H1 (cell line): ENCODE measurements around the gene RNF44. TPM values are rescaled to one million over a fixed set of nuclear protein-coding genes. Genes with fewer than 3 reads are reported as not detected.
A peak's percentile ranks its signal among the peaks of the same experiment; 100 is the strongest.

ENCODE experiments used
- CTCF ChIA-PET: fragments of 300-600 bp; sonication (Branson Sonifier 250); formaldehyde crosslinking; loops from one replicate; lab custom pipeline; 2021; ENCODE audit not compliant: partially characterized antibody; lab: Charles Lee
- POLR2A ChIA-PET: fragments of 300-600 bp; sonication (Branson Sonifier 250); formaldehyde crosslinking; loops from one replicate; lab custom pipeline; 2021; ENCODE audit warnings: inconsistent platforms; ENCODE audit not compliant: partially characterized antibody; lab: Charles Lee
- DNase-seq, 2 experiments: peaks; one replicate each; pipeline versions ENCODE4 v3.0.0 to v3.0.0-alpha.2; 2010 to 2022; ENCODE audit warnings: low spot score in 2 of 2, low read depth in 1 of 2, mixed read lengths in 1 of 2
- FAIRE-seq: peaks from 2 replicates; lab custom pipeline; 2011; peaks lifted over from hg19 to GRCh38; lab: Jason Lieb, UNC
- H2AFZ ChIP-seq: 2 replicates; pipeline ENCODE4 v1.8.1; 2012; ENCODE audit warnings: low read length, inconsistent platforms
- H2AK5ac ChIP-seq: 2 replicates; pipeline ENCODE4 v1.6.1; 2013; ENCODE audit warnings: low read depth, low read length
- H2BK120ac ChIP-seq: replicated peaks from 2 replicates; pipeline ENCODE3; 2013; ENCODE audit warnings: low read depth, low read length, inconsistent platforms
- H2BK12ac ChIP-seq: 2 replicates; pipeline ENCODE4 v1.6.1; 2013; ENCODE audit warnings: low read depth, low read length
- H2BK15ac ChIP-seq: 2 replicates; pipeline ENCODE4 v1.6.1; 2013; ENCODE audit warnings: low read length
- H2BK20ac ChIP-seq: 2 replicates; pipeline ENCODE4 v1.6.1; 2013; ENCODE audit warnings: low read length
- H2BK5ac ChIP-seq: 2 replicates; pipeline ENCODE4 v1.6.1; 2013; ENCODE audit warnings: low read depth, low read length
- H3K14ac ChIP-seq: 2 replicates; pipeline ENCODE4 v1.6.1; 2013; ENCODE audit warnings: inconsistent platforms; ENCODE audit not compliant: insufficient read length
- H3K18ac ChIP-seq: 2 replicates; pipeline ENCODE4 v1.6.1; 2013; ENCODE audit warnings: low read length; ENCODE audit errors: extremely low read depth
- H3K23ac ChIP-seq: 2 replicates; pipeline ENCODE4 v1.6.1; 2013; ENCODE audit warnings: inconsistent platforms; ENCODE audit not compliant: insufficient read length
- H3K23me2 ChIP-seq: 2 replicates; pipeline ENCODE4 v1.6.1; 2013; ENCODE audit warnings: low read depth, low read length
- H3K27ac ChIP-seq: 2 replicates; pipeline ENCODE4 v1.6.1; 2011; ENCODE audit warnings: low read depth, low read length, inconsistent platforms
- H3K27me3 ChIP-seq, 4 experiments: replicated peaks in 1 of 4; 1 replicate in 1 of 4; 2 replicates in 3 of 4; pipeline versions ENCODE4 v1.6.1 to v1.8.1; 2011 to 2013; ENCODE audit warnings: low read length in 3 of 4, mild to moderate bottlenecking in 3 of 4, inconsistent platforms in 2 of 4, mixed read lengths in 2 of 4, moderate library complexity in 1 of 4; ENCODE audit not compliant: control insufficient read depth in 3 of 4, insufficient read depth in 3 of 4; ENCODE audit errors: extremely low read depth in 1 of 4
- H3K36me3 ChIP-seq, 4 experiments: 2 replicates each; pipeline versions ENCODE4 v1.6.1 to v1.8.1; 2011 to 2013; ENCODE audit warnings: mild to moderate bottlenecking in 4 of 4, low read length in 3 of 4, moderate library complexity in 2 of 4, control low read depth in 1 of 4, inconsistent platforms in 1 of 4; ENCODE audit not compliant: insufficient read depth in 4 of 4, control insufficient read depth in 2 of 4
- H3K4ac ChIP-seq: replicated peaks from 2 replicates; pipeline ENCODE3; 2013; ENCODE audit warnings: low read length, low read depth, mixed read lengths, inconsistent platforms; ENCODE audit not compliant: insufficient read length
- H3K4me1 ChIP-seq, 4 experiments: replicated peaks in 1 of 4; 1 replicate in 1 of 4; 2 replicates in 3 of 4; pipeline versions ENCODE4 v1.6.1 to v1.8.1; 2011 to 2013; ENCODE audit warnings: low read length in 3 of 4, inconsistent platforms in 2 of 4, mixed read lengths in 1 of 4; ENCODE audit not compliant: insufficient read depth in 4 of 4, control insufficient read depth in 3 of 4
- H3K4me2 ChIP-seq, 2 experiments: 2 replicates each; pipeline versions ENCODE4 v1.6.1 to v1.8.1; 2011 to 2013; ENCODE audit warnings: low read depth in 2 of 2, low read length in 2 of 2, control low read depth in 1 of 2, inconsistent platforms in 1 of 2, mild to moderate bottlenecking in 1 of 2; ENCODE audit not compliant: insufficient read depth in 1 of 2
- H3K4me3 ChIP-seq, 4 experiments: fragments of 200-600, 300-600 bp in 1 of 4; sonication (generic), shearing (Covaris generic), sonication (Bioruptor Twin) in 1 of 4; 2 replicates each; pipeline versions ENCODE4 v1.5.1 to v1.8.1; 2011 to 2016; ENCODE audit warnings: low read length in 4 of 4, low read depth in 3 of 4, control low read depth in 2 of 4, inconsistent platforms in 2 of 4, mild to moderate bottlenecking in 2 of 4, mixed read lengths in 1 of 4, moderate library complexity in 1 of 4; ENCODE audit not compliant: insufficient read depth in 2 of 4; ENCODE audit errors: extremely low read depth in 1 of 4
- H3K56ac ChIP-seq: replicated peaks from 2 replicates; pipeline ENCODE3; 2013; ENCODE audit warnings: low read depth, mild to moderate bottlenecking, mixed read lengths, low read length, inconsistent platforms; ENCODE audit not compliant: insufficient read length
- H3K79me1 ChIP-seq: 2 replicates; pipeline ENCODE4 v1.6.1; 2013; ENCODE audit warnings: low read depth, low read length, control low read depth
- H3K79me2 ChIP-seq, 2 experiments: 2 replicates each; pipeline versions ENCODE4 v1.6.1 to v1.8.1; 2012 to 2013; ENCODE audit warnings: low read length in 2 of 2, mild to moderate bottlenecking in 2 of 2, inconsistent platforms in 1 of 2; ENCODE audit not compliant: insufficient read depth in 2 of 2, control insufficient read depth in 1 of 2
- H3K9ac ChIP-seq, 4 experiments: replicated peaks in 1 of 4; 1 replicate in 1 of 4; 2 replicates in 3 of 4; pipeline versions ENCODE4 v1.6.1 to v1.8.1; 2011 to 2013; ENCODE audit warnings: low read depth in 3 of 4, low read length in 3 of 4, control low read depth in 2 of 4, mild to moderate bottlenecking in 2 of 4, moderate library complexity in 2 of 4, inconsistent platforms in 1 of 4; ENCODE audit errors: extremely low read depth in 1 of 4
- H3K9me3 ChIP-seq, 2 experiments: 2 replicates each; pipeline versions ENCODE4 v1.6.1 to v1.8.1; 2012 to 2013; ENCODE audit warnings: mild to moderate bottlenecking in 2 of 2, moderate library complexity in 2 of 2, control low read depth in 1 of 2, inconsistent platforms in 1 of 2, low read depth in 1 of 2, low read length in 1 of 2, mixed read lengths in 1 of 2; ENCODE audit not compliant: insufficient read depth in 2 of 2
- H4K20me1 ChIP-seq, 2 experiments: replicated peaks in 1 of 2; 2 replicates each; pipeline versions ENCODE3 to v1.8.1; 2011 to 2013; ENCODE audit warnings: inconsistent platforms in 2 of 2, low read length in 2 of 2, mild to moderate bottlenecking in 1 of 2; ENCODE audit not compliant: insufficient read depth in 2 of 2, control insufficient read depth in 1 of 2
- H4K5ac ChIP-seq: 2 replicates; pipeline ENCODE4 v1.6.1; 2013; ENCODE audit warnings: low read length, low read depth, mixed read lengths, inconsistent platforms; ENCODE audit not compliant: insufficient read length
- H4K8ac ChIP-seq: 2 replicates; pipeline ENCODE4 v1.8.0; 2013; ENCODE audit warnings: mild to moderate bottlenecking, moderate library complexity, low read length, inconsistent platforms; ENCODE audit not compliant: insufficient read depth; ENCODE audit errors: extremely low read depth
- H4K91ac ChIP-seq: replicated peaks from 2 replicates; pipeline ENCODE3; 2013; ENCODE audit warnings: low read length, mixed read lengths, inconsistent platforms; ENCODE audit not compliant: insufficient read length
- CBX8 ChIP-seq: fragments of 300-800, 300-1000 bp; sonication (generic); IDR thresholded peaks from 2 replicates; pipeline ENCODE4 v1.7.1; 2016; ENCODE audit warnings: low read depth, low read length, borderline replicate concordance
- CHD1 ChIP-seq: IDR thresholded peaks from 2 replicates; pipeline ENCODE4 v1.6.1; 2012; ENCODE audit warnings: low read depth, low read length, improper control_type of control experiment
- CTCF ChIP-seq, 3 experiments: IDR thresholded peaks; 1 replicate in 2 of 3; 2 replicates in 1 of 3; pipeline versions ENCODE4 v1.5.1 to v1.6.1; 2011; ENCODE audit warnings: low read length in 3 of 3, mild to moderate bottlenecking in 3 of 3, inconsistent platforms in 2 of 3, low read depth in 1 of 3, moderate library complexity in 1 of 3; ENCODE audit not compliant: insufficient read depth in 1 of 3; ENCODE audit errors: control extremely low read depth in 1 of 3
- KDM4A ChIP-seq: IDR thresholded peaks from one replicate; pipeline ENCODE4 v1.7.1; 2012; ENCODE audit warnings: low read depth, mild to moderate bottlenecking, moderate library complexity, low read length, inconsistent platforms; ENCODE audit not compliant: severe bottlenecking
- KDM5A ChIP-seq: fragments of 200-600 bp; IDR thresholded peaks from 2 replicates; pipeline ENCODE4 v1.7.1; 2012; ENCODE audit warnings: mild to moderate bottlenecking, low read length, inconsistent platforms, mixed read lengths
- RBBP5 ChIP-seq: IDR thresholded peaks from 2 replicates; pipeline ENCODE4 v1.7.1; 2012; ENCODE audit warnings: low read depth, mild to moderate bottlenecking, inconsistent platforms, low read length, moderate library complexity, borderline replicate concordance
- SP1 ChIP-seq: IDR thresholded peaks from 2 replicates; pipeline ENCODE4 v1.6.1; 2011; ENCODE audit warnings: low read depth, low read length
- WGBS, 2 experiments: shearing (Covaris generic) in 1 of 2; methylation state at CpG; one replicate each; pipeline versions ENCODE4 v1.1.6 to v1.1.7; 2013 to 2015; ENCODE audit warnings: low lambda C conversion rate in 2 of 2, mixed read lengths in 2 of 2, inconsistent platforms in 1 of 2, low coverage in 1 of 2, missing lambda C conversion rate in 1 of 2; ENCODE audit not compliant: insufficient replicate concordance in 2 of 2, insufficient coverage in 1 of 2, insufficient read length in 1 of 2; ENCODE audit errors: extremely low coverage in 1 of 2, missing lambda C conversion rate in 1 of 2; 5-methylcytosine and 5-hydroxymethylcytosine counted together
- polyA plus RNA-seq, 7 experiments: library from polyadenylated mRNA; depleted of rRNA in 3 of 7; stranded (reverse) in 5 of 7; unstranded in 2 of 7; fragments of >200 nt in 5 of 7; fragments of 200-250 nt in 2 of 7; gene quantifications; 1 replicate in 5 of 7; 2 replicates in 1 of 7; 4 replicates in 1 of 7; pipeline versions ENCODE4 v1.2.1 to v1.2.3, GENCODE V29; 2011 to 2013; ENCODE audit warnings: missing spikeins in 2 of 7, mixed read lengths in 2 of 7
- total RNA-seq: library from RNA; stranded (reverse); fragmentation: NEBNext Ultra II Directional; extraction: Animal tissue kit (Norgen Biotek cat#: 25700); gene quantifications from 2 replicates; pipeline ENCODE4 v1.2.1, GENCODE V29; 2021
- TF ChIP-seq, protein P1 (sequence below): IDR thresholded peaks from 2 replicates; pipeline ENCODE4 v1.6.1; 2011; ENCODE audit warnings: low read length, improper control_type of control experiment

RNF44 gene
- total and polyA plus RNA-seq, 2 of the 8 experiments (the other 6 are each of a cell fraction or from before 2014, with no cell fraction given): 54.7 to 164 TPM

DNA sequence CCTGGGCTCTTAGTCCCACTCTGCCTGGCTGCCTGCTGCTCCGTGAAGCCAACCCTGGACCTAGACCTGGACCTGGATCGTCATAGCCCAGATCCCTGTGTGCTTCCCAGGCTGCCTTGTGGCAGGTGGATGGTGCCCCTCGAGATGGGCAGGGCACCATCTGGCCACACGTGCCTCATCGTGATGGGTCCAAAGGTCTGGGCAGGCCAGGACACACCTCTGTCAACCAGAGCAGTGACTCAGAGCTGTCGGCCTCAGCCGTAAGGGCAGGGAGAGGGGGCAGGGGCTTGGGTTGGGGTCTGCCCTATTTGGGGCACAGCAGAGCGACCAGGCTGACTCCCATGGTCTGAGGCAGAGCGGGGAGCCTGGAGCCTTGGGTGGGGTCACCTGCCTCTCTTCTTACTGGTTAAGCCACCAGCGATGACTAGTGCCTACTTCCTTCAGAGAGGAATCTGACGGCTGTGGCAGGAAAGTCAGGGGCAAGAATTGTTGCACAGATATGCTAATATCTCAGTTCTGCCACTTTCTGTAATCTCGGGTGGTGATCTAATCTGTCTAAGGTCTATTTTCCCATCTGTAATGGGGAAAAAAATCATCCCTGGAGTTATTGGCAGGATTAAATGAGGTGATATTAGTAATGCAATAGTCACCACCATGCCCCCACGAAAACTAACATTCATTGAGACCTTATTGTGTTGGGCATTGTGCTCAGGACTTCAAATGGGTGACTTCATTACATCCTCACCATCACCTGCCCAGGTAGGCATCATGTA lies 8.7 kb upstream of the RNF44 start:
- 82% methylated on average over 12 of the region's 13 CpGs; no CpG with 5 or more reads in 1 of the 2 experiments for WGBS, 2 experiments
- Histone ChIP-seq H2AFZ (no peak overlapping the region), H2BK15ac (no peak overlapping the region)
- TF ChIP-seq CHD1 (no peak), KDM4A (no peak), CBX8 (no peak), SP1 (no peak), CTCF (IDR thresholded peaks at IDR 0.05; ENCODE audit: control extremely low read depth in 1 of 3, insufficient read depth in 1 of 3, low read depth in 1 of 3, low read length in 3 of 3) (no peak), RBBP5 (no peak), KDM5A (no peak)
- TF ChIP-seq, protein P1, sequence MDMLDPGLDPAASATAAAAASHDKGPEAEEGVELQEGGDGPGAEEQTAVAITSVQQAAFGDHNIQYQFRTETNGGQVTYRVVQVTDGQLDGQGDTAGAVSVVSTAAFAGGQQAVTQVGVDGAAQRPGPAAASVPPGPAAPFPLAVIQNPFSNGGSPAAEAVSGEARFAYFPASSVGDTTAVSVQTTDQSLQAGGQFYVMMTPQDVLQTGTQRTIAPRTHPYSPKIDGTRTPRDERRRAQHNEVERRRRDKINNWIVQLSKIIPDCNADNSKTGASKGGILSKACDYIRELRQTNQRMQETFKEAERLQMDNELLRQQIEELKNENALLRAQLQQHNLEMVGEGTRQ: no peak

More for the DNA sequence above, 8.7 kb upstream of the RNF44 start:
- H3K4me2 ChIP-seq: no peak overlapping the region
- H3K4ac ChIP-seq: no peak overlapping the region
- H2BK5ac ChIP-seq: no peak overlapping the region
- H3K9ac ChIP-seq: no peak overlapping the region
- no peak overlapping the region for H3K4me3 ChIP-seq
- H3K56ac ChIP-seq: no peak overlapping the region
- H3K23me2 ChIP-seq: peaks cover 9% of the 10 kb centered on the region; the same call in 1 of the 2 replicates
- no peak overlapping the region for H2BK120ac ChIP-seq
- H2BK12ac ChIP-seq: 0 out of 2 replicates have a peak overlapping the region, but pooled peaks have one; percentile 2
- ChIA-PET POLR2A (interaction anchor here (4.3 to 21.1 kb wide), 3 partner anchors 8 to 26 kb away, joined by 22 to 458 read pairs (median 27); partner anchors contain the start of gene RNF44), CTCF (no interaction called here)
- H4K20me1 ChIP-seq: peaks cover 0 to 1% of the 10 kb centered on the region in 2 experiments
- H4K91ac ChIP-seq: no peak overlapping the region
- no peaks in the 10 kb centered on the region for H3K36me3 ChIP-seq
- no peak overlapping the region for H4K8ac ChIP-seq
- H3K18ac ChIP-seq: no peak overlapping the region
- no peaks in the 10 kb centered on the region for H3K79me2 ChIP-seq
- H3K27me3 ChIP-seq: no peaks in the 10 kb centered on the region; a peak in 1 of 7 replicates
- DNase-seq (no peak), FAIRE-seq (no peak)
- peaks cover 5 to 16% (median 15%) of the 10 kb centered on the region in 4 experiments for H3K4me1 ChIP-seq
- no peak overlapping the region for H2BK20ac ChIP-seq
- H3K23ac ChIP-seq: no peak overlapping the region
- no peak overlapping the region for H4K5ac ChIP-seq
- H3K9me3 ChIP-seq: no peaks in the 10 kb centered on the region
- no peak overlapping the region for H3K27ac ChIP-seq
- 0 out of 2 replicates have a peak, but pooled peaks cover 2% of the 10 kb centered on the region for H3K79me1 ChIP-seq
- H2AK5ac ChIP-seq: no peak overlapping the region
- H3K14ac ChIP-seq: no peak overlapping the region
